Measurements from ENCODE around the gene PLA2G15.

GRCh38 chr16:68244481-68244902 is 681 bp upstream of the PLA2G15 start:
- TF ChIP-seq, protein P1, sequence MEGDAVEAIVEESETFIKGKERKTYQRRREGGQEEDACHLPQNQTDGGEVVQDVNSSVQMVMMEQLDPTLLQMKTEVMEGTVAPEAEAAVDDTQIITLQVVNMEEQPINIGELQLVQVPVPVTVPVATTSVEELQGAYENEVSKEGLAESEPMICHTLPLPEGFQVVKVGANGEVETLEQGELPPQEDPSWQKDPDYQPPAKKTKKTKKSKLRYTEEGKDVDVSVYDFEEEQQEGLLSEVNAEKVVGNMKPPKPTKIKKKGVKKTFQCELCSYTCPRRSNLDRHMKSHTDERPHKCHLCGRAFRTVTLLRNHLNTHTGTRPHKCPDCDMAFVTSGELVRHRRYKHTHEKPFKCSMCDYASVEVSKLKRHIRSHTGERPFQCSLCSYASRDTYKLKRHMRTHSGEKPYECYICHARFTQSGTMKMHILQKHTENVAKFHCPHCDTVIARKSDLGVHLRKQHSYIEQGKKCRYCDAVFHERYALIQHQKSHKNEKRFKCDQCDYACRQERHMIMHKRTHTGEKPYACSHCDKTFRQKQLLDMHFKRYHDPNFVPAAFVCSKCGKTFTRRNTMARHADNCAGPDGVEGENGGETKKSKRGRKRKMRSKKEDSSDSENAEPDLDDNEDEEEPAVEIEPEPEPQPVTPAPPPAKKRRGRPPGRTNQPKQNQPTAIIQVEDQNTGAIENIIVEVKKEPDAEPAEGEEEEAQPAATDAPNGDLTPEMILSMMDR (IDR thresholded peaks at IDR 0.05) = no peak
- TF ChIP-seq ZFX (IDR thresholded peaks at IDR 0.05; ENCODE audit: borderline replicate concordance) = no peak
